ENCODE results near the gene CCDC191. TPM values are rescaled to one million over a fixed set of nuclear protein-coding genes. Genes with fewer than 3 reads are reported as not detected.

The CCDC191 gene
- total RNA-seq, 1 donor from 2014 or later = 0.21 TPM

DNA sequence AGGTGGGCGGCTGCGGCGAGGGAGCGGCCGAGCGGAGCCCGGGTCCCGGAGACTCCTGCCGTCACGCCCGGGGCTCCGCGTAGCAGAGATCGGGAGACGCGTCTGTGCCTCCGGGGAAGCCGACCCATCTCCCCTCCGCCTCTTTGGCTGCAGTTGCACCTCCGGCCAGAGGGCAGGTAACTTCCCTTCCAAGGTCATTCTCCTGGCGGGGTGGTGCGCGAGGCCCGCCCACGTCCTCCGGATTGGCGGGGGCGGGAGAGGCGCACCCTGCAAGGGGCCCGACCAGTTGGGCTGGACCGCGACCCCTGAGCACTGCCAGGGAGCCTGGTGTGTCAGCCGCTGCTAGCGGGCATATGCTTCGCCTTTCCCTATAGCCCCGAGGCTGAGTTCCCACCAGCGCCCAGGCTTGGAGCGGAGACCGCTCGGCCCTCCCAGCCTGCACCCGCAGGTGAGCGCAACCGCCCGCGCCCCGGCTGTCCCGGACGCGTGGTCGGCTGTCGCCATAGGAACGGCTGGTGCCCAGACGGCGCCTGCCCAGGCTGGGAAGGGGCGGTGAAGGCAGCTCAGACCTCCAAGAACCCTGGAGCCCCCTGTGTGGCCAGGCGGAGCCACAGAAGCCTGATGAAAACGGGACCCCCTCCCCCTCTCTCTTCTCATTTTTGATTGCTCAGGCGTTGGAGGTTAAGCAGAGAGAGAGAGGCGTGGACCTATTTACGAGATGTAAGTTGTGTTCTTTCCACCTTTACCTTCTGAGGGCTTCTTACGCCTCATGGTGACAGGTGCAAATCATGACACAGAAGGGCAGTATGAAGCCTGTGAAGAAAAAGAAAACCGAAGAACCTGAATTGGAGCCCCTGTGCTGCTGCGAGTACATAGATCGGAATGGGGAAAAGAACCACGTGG, 108.1 kb downstream of the CCDC191 start:
- H3K4me1 ChIP-seq = no peaks in the 10 kb centered on the region

DNA sequence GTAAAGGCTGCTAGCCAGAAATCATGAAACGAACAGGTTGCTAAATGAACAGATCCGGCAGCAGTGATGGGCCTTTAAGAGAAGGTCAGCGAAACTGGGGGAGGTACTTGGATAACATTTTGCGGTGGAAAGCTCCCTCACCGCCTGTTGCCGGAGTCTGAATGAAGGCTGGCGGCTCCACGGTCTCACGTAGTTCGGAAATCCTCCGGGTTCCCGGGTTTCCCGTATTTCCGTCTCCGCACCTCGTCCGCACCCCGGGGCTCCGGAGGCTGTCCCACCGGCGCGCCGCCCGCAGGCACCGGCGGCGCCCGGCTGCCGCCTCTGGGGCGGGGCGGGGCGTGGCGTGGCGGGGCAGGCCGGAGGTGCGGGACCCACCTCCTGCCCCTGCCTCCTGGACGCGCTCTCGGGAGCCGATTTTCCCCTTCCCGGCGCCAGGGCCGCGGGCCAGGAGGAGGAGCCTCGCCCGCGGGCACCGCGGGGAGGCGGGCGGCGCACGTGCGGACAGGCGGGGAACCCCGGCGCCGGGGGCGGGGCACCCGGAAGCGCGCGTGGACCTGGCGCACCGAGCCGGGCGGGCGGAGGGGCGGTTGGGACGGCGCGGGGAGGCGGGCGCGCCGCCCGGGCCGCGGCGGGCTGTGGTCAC, 108.8 kb downstream of the CCDC191 start, which contains the start of gene ZDHHC23:
Gene ZDHHC23 (plus strand): TSS at position 642 of the 643 bp plus-strand sequence. CDS start 790 bp downstream, outside the sequence.
- Histone ChIP-seq H3K36me3 (no peaks in the 10 kb centered on the region), H3K4me1 (no peaks in the 10 kb centered on the region), H3K27me3 (no peaks in the 10 kb centered on the region), H3K27ac (peak within 1 kb of the TSS; percentile 60 to 68), H3K4me3 (peak within 1 kb of the TSS; percentile 70 to 82), H3K9me3 (no peaks in the 10 kb centered on the region)
- TF ChIP-seq, protein P1, sequence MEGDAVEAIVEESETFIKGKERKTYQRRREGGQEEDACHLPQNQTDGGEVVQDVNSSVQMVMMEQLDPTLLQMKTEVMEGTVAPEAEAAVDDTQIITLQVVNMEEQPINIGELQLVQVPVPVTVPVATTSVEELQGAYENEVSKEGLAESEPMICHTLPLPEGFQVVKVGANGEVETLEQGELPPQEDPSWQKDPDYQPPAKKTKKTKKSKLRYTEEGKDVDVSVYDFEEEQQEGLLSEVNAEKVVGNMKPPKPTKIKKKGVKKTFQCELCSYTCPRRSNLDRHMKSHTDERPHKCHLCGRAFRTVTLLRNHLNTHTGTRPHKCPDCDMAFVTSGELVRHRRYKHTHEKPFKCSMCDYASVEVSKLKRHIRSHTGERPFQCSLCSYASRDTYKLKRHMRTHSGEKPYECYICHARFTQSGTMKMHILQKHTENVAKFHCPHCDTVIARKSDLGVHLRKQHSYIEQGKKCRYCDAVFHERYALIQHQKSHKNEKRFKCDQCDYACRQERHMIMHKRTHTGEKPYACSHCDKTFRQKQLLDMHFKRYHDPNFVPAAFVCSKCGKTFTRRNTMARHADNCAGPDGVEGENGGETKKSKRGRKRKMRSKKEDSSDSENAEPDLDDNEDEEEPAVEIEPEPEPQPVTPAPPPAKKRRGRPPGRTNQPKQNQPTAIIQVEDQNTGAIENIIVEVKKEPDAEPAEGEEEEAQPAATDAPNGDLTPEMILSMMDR (IDR thresholded peaks at IDR 0.05) = no peak
- intact Hi-C loops (cut with DNase I) = loop anchor here (1.0 to 10.0 kb wide), 7 partner anchors 109 to 1710 kb away; partner anchors contain the start of genes ATP6V1A, CCDC191, GRAMD1C and NAA50
- DNase-seq (ENCODE audit: low spot score in 2 of 2) = peak in 1 of 2 donors; percentile 85

More for the DNA sequence above, 108.1 kb downstream of the CCDC191 start:
- TF ChIP-seq, protein P1 (IDR thresholded peaks at IDR 0.05) = no peak
- intact Hi-C loops (cut with DNase I) = loop anchor here (1.0 to 10.0 kb wide), 4 partner anchors 251 to 1709 kb away; partner anchors contain the start of gene ZBTB20
- Histone ChIP-seq H3K4me3 (peak overlapping the region; percentile 70 to 82), H3K36me3 (no peaks in the 10 kb centered on the region), H3K9me3 (no peaks in the 10 kb centered on the region), H3K27me3 (no peaks in the 10 kb centered on the region), H3K27ac (peak overlapping the region; percentile 41 to 51)
- DNase-seq (ENCODE audit: low spot score in 2 of 2) = no peak

- H3K27ac ChIP-seq = peak overlapping the region; percentile 60 to 68
Observed at GRCh38 chr3:113946831-113947230, 109.5 kb downstream of the CCDC191 start.

GRCh38 chr3:113927556-113927955, 128.8 kb downstream of the CCDC191 start:
- Histone ChIP-seq H3K4me3 (no peak overlapping the region), H3K27ac (no peak overlapping the region), H3K4me1 (no peaks in the 10 kb centered on the region), H3K36me3 (no peaks in the 10 kb centered on the region), H3K9me3 (peaks cover 0 to 4% of the 10 kb centered on the region in 2 donors), H3K27me3 (no peaks in the 10 kb centered on the region)
- no peak for DNase-seq (ENCODE audit: low spot score in 2 of 2)
- intact Hi-C loops (cut with DNase I) = no loop called here
- TF ChIP-seq, protein P1 (IDR thresholded peaks at IDR 0.05) = no peak

More at GRCh38 chr3:113946831-113947230, 109.5 kb downstream of the CCDC191 start:
- H3K9me3 ChIP-seq = no peaks in the 10 kb centered on the region
- no peak for DNase-seq (ENCODE audit: low spot score in 2 of 2)
- H3K4me1 ChIP-seq = no peaks in the 10 kb centered on the region
- no peaks in the 10 kb centered on the region for H3K36me3 ChIP-seq
- TF ChIP-seq, protein P1 (IDR thresholded peaks at IDR 0.05) = no peak
- intact Hi-C loops (cut with DNase I) = loop anchor here (1.0 to 10.0 kb wide), 6 partner anchors 108 to 1710 kb away; partner anchors contain the start of genes ATP6V1A, CCDC191, GRAMD1C and NAA50
- H3K4me3 ChIP-seq = peak overlapping the region; percentile 70 to 82
- no peaks in the 10 kb centered on the region for H3K27me3 ChIP-seq

- Histone ChIP-seq H3K4me1 (no peaks in the 10 kb centered on the region), H3K9me3 (no peaks in the 10 kb centered on the region), H3K27ac (no peak overlapping the region), H3K27me3 (no peaks in the 10 kb centered on the region), H3K36me3 (no peaks in the 10 kb centered on the region), H3K4me3 (no peak overlapping the region)
- DNase-seq (ENCODE audit: low spot score in 2 of 2) = no peak
- TF ChIP-seq, protein P1 (IDR thresholded peaks at IDR 0.05) = no peak
- intact Hi-C loops (cut with DNase I) = loop anchor here (10.0 kb wide), 1 partner anchor 180 kb away; no protein-coding TSS in a partner anchor
Observed at GRCh38 chr3:113914646-113915045, 141.7 kb downstream of the CCDC191 start.
